HG03064 (cell line): ENCODE data around the gene HSD17B2.
"Not testable (repeated sequence)": the region's sequence is repeated elsewhere in the genome, so short reads cannot be mapped to it uniquely, and the experiment has no call there.

Experiments
- ATAC-seq: cut with Tn5 transposase; IDR thresholded peaks from one replicate; pipeline ENCODE4 v1.9.1; 2021; ENCODE audit warnings: low read depth; ENCODE audit not compliant: unreplicated experiment

HSD17B2 gene

DNA sequence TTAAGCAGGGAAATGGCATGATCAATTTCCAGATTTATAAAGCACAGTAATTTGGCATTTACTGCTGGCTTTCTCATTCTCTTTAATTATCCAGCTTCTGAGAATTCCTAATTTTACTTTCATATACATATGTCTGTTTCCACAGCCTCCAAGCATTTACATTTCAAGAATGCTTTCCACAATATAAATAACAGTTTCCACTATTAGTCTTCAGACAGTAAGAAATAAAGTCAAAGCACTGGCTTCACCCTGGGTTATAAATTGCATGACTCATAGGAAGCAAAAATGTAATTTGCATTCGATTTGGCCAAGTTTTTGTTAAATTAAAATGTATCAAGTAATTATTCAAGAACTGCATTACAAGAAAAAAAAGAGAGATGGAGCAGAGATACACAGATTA lies 81.5 kb downstream of the HSD17B2 start:
- ATAC-seq: no peak

DNA sequence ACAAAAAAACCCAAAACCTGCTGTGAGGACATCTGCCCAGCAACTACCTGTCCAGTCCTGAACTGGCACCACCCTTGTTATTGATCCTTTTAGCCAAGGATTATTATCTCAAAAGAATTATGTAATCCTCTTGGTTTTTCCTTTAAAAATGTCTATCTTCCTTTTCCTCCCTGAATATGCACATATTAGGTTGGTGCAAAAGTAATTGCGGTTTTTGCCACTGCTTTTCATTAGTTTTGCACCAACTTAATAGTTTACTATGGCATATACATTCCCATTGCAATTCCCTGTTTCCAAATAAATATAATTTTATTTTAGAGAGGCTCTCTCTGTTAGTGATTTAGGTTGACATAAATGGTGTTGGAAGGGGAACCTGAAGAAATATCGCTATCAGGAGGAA lies 83.7 kb downstream of the HSD17B2 start:
- ATAC-seq: no peak

DNA sequence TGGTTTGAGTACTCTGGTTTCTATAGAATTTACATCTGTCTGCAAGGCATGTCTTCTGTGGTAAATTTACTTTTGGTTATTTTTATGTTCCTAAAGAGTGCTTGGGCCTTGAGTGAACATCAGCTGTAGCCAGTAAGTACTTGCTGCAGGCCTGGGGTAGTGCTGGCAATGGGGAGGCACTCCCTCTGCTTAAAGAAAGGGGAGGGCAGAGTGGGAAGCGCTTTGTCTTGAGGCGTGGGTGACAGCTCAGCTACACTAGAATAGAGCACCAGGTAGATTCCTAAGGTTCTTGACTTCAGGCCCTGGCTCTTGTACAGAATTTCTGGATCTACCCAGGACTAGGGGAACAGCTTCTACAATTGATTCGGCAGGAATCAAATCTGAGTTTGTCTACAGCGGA lies 84.4 kb downstream of the HSD17B2 start:
- ATAC-seq: no peak

DNA sequence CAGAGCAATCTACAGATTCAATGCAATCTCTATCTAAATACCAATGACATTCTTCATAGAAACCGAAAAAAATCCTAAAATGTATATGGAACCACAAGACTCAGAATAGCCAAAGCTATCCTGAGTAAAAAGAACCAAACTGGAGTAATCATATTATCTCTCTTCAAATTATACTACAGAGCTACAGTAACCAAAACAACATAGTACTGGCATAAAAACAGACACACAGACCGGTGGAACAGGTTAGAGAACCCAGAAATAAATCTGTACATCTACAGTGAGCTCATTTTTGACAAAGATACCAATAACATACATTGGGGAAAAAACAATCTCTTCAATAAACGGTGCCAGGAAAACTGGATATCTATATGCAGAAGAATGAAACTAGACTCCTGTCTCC lies 89.6 kb downstream of the HSD17B2 start:
- ATAC-seq: no peak

DNA sequence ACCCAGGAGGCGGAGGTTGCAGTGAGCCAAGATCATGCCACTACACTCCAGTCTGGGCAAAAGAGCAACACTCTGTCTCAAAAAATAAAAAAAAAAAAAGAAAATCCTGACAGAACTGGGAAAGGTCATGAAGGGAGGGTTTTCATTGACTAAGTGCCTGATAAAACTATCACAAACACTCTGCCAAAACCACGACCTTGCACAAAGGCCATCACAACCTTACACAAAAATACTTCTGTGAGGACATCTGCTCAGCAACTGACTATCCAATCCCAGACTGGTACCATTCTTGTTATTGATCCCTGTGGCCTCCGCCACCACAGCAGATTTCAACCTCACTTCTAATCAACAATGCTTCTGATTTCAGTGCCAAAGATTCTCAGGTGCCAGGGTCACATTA lies 94.8 kb downstream of the HSD17B2 start:
- no peak for ATAC-seq

DNA sequence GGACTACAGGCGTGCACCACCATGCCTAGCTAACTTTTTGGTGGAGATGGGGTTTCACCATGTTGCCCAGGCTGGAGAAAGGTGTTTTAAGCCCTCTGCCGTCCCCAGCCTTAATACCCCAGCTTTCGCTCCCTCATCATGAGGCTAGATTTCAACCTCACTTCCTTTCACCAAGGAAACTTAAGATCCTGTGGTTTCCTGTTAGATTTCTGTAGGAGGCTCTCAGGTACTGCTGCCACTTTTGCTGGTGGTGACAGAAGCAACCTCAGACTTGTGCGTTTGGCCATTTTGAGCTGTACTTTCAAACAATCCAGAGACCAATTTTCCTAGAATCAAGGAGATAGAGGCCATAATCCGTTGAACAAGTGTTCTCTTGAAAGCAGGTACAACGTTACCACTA lies 98.7 kb downstream of the HSD17B2 start:
- no peak for ATAC-seq

DNA sequence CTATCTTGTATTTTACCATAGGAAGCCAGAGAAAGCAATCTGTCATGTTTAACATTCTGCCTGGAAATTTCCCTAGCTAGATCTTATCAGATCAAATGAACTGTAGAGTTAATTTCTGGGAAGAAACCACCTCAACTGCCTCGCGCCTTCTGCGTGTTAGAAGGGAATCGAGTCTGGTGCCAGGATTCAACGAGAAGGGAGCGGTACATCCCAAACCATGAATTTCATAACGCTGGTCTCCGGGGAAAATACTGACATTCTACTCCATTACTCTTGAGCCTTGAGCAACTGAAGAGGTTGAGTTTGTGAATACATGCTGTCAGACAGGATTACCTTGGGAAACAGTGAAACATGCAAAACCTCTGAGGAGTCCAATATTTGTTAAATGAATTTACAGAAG lies 99.8 kb downstream of the HSD17B2 start:
- no peak for ATAC-seq

DNA sequence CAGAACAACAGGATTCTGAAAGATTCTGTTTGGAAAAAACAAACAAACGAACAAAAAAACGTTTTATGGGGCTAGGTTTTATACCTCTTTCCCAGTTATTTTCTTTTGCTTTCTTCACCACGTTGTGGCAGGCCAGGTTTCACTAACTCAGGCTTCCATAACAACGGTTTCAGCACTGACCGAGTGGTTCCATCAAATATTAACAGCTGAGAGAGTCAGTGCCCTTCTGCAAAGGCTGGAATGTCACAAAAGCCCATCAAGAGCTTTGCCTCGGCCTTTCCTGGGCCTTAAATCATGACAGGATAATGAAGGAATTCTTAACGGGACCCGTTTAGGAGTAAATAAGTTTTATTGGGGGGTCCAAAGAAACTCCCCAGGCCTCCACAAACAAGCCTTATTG lies 100.8 kb downstream of the HSD17B2 start:
- ATAC-seq: no peak

DNA sequence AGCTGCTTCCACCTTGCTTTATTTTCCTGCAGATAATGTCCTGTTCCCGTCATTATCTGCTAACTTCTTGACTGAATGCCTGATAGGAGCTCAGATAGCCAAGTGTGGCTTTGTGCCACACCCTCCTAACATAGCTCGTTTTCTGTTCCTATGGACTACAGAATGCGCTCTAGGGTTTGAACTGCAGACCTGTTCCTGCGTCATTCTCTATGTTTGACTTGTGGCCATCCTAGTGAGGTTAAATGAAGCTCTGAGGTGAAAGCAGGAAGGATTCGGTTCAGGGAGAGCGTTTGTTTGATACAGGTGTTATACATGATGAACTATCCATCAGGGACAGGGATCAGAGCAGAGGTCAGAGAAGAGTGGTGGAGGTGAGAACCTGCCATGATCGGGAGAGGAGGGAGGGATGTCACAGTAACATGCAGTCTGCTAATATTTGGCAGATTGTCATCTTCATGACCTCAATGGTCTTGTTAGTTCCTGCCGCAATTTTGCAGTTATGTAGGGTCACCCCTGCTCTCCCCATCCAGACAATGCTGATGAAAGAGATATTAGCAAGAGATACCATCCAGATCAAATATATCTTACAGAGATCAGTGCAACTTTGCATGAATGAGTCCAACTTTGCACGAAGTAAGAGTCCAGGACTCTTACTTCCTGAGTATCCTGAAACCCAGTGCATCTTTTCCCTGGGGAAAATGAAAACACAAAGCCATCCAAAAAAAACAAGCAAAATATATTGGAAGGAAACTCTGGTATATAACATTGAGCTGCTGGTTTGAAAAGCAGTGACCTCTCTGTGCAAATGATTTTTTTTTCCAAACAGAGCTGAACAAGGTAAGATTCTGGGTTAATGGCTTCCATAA lies 102.1 kb downstream of the HSD17B2 start:
- no peak for ATAC-seq

DNA sequence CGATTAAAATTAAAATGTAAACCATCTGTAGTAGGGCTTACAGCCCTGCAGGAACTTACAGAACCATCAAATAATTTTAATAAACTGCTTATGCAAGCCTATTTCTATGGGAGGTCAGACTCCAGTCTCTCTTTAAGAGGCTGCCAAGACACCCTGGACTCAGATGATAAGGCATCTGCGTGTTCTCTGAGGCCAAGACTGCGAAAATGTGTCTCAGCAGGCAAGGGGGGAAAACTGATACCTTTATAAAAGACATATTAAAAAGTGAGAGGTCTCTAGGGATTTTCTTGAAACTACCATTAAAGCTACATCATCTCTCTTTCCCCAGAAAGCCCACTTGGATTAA lies 102.7 kb downstream of the HSD17B2 start:
- ATAC-seq: no peak

DNA sequence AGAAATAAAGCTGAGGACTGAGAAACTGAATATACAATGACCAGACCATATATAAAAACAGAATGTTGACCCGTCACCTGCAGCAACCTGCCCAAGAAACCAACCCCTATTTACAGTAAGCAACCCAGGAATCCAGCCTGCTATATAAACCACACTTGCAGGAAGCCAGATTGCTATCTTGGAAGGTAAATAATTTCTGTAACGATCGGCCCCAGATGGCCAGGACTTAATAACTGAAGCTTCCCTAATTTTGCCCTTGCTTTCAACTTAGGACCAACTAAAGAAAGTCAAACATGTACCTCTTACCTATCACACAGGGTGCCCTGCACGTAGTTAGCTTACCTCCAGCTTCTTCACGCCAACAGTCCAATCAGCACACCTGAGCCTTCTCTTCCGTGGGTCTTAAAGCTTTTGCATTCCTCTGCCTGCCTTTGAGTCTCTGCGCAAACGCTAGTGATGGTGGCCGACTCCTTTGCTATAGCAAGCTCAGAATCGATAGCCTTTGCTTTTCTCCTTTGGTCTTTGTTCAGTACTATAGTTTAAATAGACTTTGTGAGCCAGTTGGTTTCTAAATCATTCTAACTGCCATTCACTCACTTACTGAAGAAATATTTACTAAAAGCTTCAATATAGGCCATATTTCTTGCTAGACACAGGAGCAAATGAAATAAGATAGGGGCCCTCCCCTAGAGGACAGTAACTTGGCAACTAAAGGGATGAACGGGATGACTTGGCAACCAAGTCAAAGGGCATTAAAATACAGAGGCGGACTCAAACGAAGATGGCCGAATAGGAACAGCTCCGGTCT lies 103.6 kb downstream of the HSD17B2 start:
- ATAC-seq: no peak

DNA sequence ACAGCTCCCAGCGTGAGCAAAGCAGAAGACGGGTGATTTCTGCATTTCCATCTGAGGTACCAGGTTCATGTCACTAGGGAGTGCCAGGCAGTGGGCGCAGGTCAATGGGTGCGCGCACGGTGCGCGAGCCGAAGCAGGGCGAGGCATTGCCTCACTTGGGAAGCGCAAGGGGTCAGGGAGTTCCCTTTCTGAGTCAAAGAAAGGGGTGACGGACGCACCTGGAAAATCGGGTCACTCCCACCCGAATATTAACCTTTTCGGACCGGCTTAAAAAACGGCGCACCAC lies 104.2 kb downstream of the HSD17B2 start:
- not testable (repeated sequence) for ATAC-seq

DNA sequence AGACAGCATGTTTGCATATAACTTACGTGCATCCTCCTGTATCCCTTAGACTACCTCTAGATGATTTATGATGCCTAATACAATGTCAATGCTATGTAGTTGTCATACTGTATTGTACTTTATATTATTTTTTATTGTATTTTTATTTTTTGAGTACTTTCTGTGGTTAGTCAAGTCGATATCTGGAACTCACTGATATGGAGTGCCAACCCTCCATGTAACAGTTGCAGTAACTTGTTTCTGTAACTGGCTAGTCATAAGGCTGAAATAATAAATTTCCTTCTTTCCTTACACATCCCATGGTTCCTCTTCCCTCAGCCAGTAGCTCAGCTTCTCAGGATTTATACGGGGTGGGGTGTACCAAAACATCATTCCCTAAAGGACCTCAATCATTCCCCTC lies 111.5 kb downstream of the HSD17B2 start:
- no peak for ATAC-seq

DNA sequence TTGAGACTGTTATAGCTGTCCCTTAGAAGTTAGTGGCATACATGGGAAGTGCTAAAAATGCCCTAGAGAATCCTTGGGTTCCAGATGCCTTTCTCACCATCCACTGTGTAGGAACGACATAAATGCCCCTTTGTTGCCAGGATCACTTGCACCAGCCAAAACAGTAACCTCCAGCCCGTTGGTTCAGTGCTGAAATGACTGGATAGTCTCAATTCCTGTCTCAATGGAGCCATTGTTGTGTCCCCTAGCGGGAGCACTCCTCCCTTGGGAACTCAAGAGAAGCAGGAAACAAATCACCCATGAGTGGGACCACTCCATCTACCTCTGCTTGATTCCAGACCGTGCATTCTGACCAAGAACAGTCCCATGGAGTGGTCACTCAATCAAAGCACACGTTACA lies 111.9 kb downstream of the HSD17B2 start:
- no peak for ATAC-seq

DNA sequence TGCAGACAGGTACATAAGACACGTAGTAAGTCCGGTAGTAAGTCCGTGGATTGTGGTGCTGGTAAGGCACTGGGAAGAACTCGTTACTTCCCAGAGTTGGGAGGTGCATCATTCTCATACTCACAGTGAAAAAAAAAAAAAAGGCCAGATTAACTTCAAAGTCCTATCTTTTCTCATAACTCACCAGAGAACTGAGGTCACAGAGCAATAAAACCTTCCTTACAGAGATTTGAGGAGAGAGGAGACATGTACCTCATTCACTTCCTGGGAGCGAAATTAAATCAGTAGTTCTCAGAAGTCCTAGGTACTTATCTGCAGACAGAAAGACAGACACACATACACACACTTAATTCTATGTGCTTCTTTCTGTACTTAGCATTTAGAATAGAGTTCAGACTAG lies 112.5 kb downstream of the HSD17B2 start:
- ATAC-seq: no peak
